Measurements from ENCODE around the gene FAM181A.

The FAM181A gene

GRCh38 chr14:93951635-93952540 is 24.7 kb downstream of the FAM181A start:
- DNase-seq, result no peak

- no peak for DNase-seq
Observed at GRCh38 chr14:93952829-93953228, 25.7 kb downstream of the FAM181A start.

- no peak for DNase-seq
Observed at GRCh38 chr14:93953263-93953662, 26.1 kb downstream of the FAM181A start.

- no peak for DNase-seq
Observed at GRCh38 chr14:93953739-93954515, 26.8 kb downstream of the FAM181A start.

- DNase-seq, result no peak
Observed at GRCh38 chr14:93954516-93954830, 27.3 kb downstream of the FAM181A start.

- DNase-seq, result peak; percentile 73 to 74
Observed at GRCh38 chr14:93954900-93955849, 28.0 kb downstream of the FAM181A start.

GRCh38 chr14:93955850-93956481 is 28.8 kb downstream of the FAM181A start:
- DNase-seq, result no peak

GRCh38 chr14:93956514-93957332 is 29.6 kb downstream of the FAM181A start:
- DNase-seq, result no peak

- no peak for DNase-seq
Observed at GRCh38 chr14:93957333-93957710, 30.2 kb downstream of the FAM181A start.

- no peak for DNase-seq
Observed at GRCh38 chr14:93957751-93958566, 30.8 kb downstream of the FAM181A start.

- no peak for DNase-seq
Observed at GRCh38 chr14:93958567-93959238, 31.6 kb downstream of the FAM181A start.

- peak; percentile 93 to 95 for DNase-seq
Observed at GRCh38 chr14:93959239-93960107, 32.3 kb downstream of the FAM181A start.

GRCh38 chr14:93960108-93960475 is 32.9 kb downstream of the FAM181A start:
- no peak for DNase-seq

- DNase-seq, result no peak
Observed at GRCh38 chr14:93960774-93961438, 33.8 kb downstream of the FAM181A start.

- DNase-seq, result no peak
Observed at GRCh38 chr14:93961620-93962019, 34.5 kb downstream of the FAM181A start.

- peak; percentile 71 to 77 for DNase-seq
Observed at GRCh38 chr14:93962701-93963601, 35.8 kb downstream of the FAM181A start.

GRCh38 chr14:93963692-93964091 is 36.5 kb downstream of the FAM181A start:
- DNase-seq, result no peak

All from CD4-positive, alpha-beta T cell treated with Interleukin-4 for 1 hour (primary cell).